NOMO-1 (cell line): ENCODE results near the gene SLC22A13.

Experiments used
- DNase-seq, 2 experiments: peaks; one replicate each; lab custom pipeline; 2025; ENCODE audit not compliant: unreplicated experiment in 2 of 2; lab: John Stamatoyannopoulos, UW

Gene SLC22A13

GRCh38 chr3:38327335-38328009, 61.9 kb downstream of the SLC22A13 start:
- no peak for DNase-seq
